Measurements from ENCODE around the gene HK3.
"Not testable (repeated sequence)": the region's sequence is repeated elsewhere in the genome, so short reads cannot be mapped to it uniquely, and the experiment has no call there.

HK3 gene

DNA sequence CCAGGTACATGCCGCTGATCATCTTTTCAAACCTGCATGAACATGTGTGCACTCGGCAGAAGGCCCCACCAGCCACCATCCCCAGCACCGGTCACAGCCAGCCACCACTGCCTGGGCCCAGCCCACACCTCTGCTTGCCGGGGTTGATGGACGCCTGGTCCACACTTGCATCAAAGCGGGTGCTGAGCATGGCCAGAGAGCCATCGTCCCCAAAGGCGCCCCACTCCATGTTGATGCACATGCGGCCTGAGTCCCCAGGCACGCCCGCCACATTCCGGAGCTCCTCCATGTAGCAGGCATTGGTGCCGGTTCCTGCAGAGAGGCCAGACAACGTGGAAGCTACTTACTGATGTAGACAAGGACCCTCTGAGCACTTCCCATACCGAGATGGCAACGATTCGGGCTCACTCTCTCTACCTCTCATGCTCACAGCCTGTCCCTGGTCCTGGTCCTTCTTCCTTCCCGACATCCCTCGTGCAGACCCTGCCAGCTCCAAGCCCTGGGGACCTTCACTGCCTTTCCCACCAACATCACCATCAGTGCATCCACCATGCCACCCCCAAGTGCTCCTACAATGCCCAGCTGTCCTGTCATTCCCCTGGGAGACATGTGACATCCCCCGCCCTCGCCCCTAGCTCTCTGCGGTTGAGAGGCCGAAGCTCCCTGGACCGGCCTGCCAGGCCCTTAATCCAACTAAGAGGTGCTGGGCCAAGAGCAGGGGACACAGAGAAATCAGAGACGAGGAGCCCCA lies 17.2 kb downstream of the HK3 start:
- no peak for DNase-seq

DNA sequence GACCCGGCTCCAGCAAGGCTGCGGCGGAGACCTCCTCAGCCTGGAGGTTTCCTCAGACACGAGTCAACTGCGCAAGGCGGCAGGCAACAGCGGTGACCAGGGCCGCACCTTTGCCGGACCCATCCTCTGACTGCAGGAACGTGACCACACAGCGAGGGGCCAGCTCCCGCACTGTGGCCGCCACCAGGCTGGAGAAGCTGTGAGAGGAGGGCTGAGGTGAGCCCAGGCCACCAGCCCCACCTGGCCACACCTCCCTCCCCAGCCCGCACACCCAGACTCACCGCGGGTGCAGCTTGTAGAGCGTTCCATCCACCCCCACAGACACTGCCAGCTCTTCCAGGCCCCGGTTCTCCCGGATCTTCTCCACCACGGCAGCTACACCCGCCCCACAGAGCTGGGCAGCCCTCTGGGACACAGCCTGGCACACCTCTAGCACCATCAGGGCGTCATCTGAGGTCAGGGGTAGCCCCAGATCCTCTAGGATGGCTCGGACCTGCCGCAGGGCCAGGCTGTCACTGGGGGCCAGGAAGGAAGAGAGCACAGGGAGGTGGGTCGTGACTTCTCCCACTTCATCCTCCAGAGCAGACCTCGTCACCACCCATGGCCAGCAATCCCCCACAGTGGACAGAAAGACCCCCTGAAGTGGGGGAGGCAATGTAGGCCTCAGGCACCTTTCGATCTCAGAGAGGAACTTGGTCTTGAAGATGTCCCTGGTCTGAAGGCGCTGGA lies 18.0 kb downstream of the HK3 start:
- no peak for DNase-seq

DNA sequence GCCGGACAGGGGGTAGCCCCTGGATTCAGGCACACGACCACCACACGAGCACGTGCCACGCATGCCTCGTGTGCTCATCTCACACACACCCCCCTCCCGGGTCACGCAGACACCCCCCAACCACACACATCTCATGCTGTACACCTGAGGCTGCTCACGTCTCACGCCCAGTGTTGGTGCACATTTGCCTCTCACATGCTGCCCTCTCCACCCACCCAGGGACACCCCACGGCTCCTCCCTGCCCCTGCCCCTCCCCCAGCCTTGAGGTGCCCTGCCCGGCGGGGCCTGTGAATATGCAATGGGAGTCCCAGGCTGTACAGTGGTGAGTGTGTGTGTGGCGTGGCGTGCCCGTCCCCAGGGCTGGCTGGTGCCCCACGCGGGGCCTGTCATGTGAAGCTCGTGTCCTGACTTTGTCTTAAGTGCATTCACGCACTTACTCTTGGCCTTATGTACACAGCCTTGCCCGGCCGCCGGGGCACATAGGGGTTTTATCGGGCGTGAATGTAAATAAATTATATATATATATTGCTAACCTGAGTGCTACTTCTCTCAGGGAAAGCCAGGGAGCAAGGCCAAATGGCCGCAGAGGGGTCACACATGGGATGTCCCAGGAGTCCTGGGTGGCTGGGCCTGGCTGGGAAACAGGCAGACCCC lies 18.7 kb downstream of the HK3 start:
- no peak for DNase-seq

DNA sequence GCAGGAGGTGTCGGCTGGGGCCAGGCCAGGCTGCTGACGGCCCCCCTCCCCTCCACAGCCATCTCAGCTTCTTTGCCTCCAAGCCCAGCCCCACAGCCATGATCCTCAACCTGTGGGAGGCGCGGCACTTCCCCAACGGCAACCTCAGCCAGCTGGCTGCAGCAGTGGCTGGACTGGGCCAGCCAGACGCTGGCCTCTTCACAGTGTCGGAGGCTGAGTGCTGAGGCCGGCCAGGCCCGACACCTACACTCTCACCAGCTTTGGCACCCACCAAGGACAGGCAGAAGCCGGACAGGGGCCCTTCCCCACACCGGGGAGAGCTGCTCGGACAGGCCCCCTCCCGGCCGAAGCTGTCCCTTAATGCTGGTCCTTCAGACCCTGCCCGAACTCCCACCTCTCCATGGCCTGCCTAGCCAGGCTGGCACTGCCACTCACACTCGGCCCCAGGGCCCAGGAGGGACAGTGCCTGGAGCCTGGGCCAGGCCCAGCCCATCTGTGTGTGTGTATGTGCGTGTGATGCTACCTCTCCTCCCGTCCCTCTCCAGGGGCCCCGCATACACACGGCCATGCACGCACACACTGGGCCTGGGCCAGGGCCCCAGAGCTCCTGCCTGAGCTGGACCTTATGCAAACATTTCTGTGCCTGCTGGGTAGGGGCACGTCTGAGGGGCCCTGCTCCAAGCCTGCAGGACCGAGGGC lies 19.3 kb downstream of the HK3 start:
- no peak for DNase-seq

DNA sequence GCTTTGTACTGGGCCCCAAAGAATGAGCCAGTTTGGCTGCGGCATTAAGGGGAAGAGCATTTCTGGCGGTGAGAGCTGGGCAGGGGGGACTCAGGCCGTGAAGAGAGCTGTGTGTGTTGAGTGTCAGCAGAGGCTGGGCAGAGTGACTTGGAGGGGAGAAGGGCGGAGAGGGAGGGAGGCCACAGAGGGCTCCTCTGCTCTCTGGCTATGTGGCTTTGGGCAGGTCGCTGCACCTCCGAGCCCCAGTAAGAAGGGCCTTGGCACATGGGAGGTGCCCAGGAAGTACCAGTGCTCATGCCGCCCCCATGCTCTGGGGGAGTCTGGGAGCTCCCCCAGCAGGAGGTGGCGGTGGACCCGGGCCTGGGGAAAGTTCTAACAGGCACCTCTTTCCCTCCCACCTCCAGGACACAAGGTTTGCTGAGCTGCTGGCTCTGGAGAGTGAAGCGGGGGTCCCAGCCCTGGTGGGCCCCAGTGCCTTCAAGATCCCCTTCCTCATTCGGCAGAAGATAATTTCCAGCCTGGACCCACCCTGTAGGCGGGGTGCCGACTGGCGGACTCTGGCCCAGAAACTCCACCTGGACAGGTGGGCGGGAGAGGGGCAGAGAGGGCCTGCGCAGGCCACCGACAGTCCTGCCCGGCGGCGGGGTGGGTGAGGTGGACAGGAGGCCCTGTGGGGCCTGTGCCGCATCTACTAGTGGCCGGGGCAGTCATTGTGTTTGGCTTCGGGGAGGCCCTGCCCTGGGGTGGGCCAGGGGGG lies 20.1 kb downstream of the HK3 start:
- DNase-seq: no peak

DNA sequence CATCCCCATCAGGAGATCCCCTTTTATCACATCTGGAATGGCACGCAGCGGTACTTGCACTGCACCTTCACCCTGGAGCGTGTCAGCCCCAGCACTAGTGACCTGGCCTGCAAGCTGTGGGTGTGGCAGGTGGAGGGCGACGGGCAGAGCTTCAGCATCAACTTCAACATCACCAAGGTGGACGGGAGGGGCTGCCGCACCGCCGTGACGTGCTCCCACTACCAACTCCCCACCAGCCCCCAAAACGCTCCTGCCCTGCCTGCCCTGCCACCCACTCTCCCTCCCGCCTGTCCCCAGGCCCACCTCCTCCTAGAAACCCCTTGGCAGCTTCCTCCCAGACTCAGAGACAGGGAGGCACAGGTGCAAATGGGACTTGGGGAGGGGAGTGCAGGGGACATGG lies 20.7 kb downstream of the HK3 start:
- DNase-seq: no peak

DNA sequence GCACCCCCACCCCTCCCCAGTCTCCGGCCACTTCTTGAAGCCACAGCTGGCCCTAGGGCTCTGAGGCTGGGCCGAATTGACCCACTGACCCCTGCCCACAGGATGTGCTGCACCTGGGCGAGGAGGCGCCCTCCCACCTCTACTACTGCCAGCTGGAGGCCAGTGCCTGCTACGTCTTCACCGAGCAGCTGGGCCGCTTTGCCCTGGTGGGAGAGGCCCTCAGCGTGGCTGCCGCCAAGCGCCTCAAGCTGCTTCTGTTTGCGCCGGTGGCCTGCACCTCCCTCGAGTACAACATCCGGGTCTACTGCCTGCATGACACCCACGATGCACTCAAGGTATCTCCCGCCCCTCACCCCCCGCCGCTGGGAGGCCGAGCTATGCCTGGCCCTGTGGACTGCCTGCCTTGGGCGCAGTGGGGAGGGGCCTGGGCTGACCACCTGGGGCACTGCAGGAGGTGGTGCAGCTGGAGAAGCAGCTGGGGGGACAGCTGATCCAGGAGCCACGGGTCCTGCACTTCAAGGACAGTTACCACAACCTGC lies 21.3 kb downstream of the HK3 start:
- no peak for DNase-seq

DNA sequence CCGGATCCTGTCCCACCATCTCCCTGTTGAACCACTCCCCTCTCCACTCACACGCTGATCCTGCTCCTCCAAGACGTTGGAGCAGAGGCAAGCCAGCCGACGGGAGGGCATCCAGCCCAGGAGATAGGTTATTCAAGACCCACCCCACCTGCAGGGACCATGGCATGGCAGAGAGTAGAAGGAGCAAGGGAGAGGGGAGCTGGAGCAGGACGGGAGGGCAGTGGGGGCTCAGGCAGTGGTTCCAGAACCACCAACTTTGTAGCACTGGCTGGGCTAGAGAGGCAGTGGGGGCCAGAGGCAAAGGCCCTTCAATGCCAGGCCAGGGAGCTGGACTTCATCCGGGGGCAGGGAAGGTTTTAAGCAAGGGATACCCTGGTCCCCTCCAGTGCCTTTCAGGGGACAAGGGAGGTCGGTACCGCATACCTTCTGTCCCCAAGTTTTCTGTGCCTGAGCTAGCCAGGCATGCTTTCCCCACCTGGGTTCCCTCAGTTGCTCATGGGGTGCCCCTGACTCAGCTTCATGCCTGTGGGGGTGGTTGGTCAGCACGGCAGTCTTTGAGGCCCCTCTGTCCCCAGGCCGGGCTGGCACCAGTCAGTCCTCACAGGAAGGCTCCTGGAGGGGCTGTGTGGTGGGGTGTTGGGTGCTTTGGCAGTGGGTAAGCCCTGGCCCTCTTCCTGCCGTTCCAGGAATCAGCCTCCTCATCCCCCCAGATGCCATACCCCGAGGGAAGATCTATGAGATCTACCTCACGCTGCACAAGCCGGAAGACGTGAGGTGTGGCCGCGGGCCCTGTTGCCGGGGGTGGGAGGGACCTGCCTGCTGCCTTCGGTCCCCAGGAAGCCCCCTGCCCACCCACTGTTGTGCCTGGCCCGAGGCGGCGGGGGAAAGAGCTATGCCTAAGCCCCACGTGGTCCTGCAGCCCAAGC lies 22.4 kb downstream of the HK3 start:
- DNase-seq: no peak

DNA sequence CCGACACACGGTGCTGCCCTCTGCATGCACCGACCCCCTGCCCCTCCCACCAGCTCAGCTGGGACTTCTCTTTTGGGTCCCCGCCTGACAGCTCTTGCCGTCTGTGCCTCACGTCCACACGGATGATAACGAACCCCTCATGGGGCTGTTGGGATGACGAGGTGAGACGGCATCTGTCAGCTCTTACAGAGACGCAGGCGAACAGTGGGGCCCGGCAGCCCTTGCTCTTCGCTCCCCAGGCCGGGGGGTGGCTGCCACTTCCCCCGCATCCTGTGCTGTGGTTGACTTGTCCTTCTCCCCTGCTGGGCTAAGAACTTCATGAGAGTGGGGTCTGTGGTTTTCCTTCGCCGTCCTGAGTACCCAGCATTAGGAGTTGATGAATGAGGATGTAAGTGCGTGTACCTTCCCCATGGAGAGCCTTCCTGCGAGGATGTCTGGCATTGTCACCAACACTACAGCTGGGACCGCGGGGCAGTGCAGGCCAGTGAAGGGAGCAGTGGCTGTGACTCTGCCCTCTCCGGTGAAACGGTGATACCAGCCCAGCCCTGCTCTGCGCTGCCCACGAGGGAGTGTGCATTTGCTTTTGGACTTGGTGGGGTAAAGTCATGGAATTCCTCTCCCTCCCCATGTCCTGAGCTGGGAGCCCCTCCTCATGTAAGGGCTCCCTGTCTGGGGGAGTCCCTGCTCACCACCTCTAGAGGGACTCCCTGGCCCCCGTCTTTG lies 23.2 kb downstream of the HK3 start:
- DNase-seq: no peak

DNA sequence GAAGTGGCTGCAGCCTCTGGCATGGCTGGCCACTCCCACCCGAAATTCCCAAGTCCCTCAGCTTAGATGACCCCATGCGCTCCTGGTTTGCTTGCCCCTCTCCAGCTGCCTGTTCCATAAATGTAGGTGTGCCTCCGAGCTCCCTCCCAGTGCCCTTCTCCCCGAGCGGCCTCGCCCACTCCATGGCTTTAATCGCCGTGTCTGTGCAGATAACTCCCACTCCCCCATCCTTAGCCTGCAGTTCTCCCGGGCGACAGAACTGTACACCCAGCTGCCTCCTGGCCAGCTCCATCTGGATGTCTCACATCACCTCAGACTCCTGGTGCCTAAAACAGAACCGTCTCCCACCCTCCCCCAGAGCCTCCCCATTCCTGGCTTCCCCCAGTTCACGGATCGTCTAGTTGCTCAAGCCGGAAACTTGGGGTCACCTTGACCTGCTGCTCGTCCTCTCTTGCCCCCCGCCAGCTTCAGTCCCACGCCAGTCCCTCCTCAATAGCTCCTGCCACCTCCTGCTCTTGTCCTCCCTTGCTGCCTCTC lies 24.1 kb downstream of the HK3 start:
- DNase-seq: no peak

DNA sequence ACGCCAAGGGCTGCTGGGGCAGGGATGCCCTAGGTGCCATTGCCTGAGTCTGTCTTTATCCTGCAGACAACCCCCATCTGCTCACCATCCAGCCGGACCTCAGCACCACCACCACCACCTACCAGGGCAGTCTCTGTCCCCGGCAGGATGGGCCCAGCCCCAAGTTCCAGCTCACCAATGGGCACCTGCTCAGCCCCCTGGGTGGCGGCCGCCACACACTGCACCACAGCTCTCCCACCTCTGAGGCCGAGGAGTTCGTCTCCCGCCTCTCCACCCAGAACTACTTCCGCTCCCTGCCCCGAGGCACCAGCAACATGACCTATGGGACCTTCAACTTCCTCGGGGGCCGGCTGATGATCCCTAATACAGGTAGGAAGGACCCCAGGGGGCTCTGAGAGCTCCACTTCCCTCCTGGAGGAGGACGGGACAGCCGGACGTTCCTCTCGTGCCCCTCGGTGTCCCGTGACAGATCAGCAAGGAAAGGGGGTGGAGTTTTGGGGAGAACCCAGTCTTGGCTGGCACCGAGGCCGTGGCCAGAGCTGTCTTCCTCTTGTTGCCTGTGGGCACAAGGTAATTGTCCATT lies 24.9 kb downstream of the HK3 start:
- DNase-seq: no peak

DNA sequence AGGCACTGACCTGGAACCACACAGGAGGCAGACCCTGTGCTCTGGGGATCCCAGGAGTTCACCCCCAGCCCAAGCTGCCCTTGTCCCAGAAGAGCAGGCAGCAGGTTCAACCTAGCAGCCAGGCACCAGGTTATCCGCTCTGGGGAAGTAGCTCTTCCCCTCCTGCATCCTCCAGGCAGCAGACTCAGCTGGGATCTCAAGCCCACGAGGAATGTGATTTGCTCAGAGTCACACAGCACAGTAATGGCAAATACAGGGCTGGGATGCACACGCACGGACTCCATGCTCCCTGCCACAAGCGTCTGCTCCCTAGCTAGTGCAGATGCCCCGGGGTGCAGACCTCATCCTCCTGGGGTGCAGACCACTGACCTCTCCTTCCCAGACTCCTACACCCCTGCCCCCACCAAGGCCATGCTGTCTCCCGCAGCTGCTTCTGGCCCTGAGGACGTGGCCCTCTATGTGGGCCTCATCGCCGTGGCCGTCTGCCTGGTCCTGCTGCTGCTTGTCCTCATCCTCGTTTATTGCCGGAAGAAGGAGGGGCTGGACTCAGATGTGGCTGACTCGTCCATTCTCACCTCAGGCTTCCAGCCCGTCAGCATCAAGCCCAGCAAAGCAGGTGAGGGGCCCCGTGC lies 25.5 kb downstream of the HK3 start:
- no peak for DNase-seq

DNA sequence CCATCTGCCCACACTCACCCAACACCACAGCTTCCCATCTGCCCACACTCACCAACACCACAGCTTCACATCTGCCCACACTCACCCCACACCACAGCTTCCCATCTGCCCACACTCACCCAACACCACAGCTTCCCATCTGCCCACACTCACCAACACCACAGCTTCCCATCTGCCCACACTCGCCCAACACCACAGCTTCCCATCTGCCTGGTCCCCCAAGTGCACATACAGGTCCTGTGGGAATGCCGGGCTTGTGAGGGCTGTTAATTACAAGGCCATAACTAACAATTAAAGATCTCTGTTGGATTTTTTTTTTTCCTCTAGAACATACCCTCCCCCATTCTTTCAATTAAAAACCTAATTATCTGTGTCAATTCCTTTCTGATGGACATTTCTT lies 26.1 kb downstream of the HK3 start:
- DNase-seq: not testable (repeated sequence)

DNA sequence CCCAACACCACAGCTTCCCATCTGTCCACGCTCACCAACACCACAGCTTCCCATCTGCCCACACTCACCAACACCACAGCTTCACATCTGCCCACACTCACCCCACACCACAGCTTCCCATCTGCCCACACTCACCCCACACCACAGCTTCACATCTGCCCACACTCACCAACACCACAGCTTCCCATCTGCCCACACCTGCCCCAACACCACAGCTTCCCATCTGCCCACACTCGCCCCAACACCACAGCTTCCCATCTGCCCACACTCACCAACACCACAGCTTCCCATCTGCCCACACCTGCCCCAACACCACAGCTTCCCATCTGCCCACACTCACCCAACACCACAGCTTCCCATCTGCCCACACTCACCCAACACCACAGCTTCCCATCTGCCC lies 26.6 kb downstream of the HK3 start:
- not testable (repeated sequence) for DNase-seq

DNA sequence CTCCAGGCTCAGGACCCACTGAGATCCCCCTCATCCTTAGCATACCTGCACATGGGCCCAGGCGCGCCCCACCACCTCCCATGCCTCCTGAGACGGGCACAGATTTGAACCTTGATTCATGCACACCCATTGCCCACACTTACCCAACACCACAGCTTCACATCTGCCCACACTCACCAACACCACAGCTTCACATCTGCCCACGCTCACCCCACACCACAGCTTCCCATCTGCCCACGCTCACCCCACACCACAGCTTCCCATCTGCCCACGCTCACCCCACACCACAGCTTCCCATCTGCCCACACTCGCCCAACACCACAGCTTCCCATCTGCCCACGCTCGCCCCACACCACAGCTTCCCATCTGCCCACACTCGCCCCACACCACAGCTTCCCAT lies 28.5 kb downstream of the HK3 start:
- DNase-seq: not testable (repeated sequence)

DNA sequence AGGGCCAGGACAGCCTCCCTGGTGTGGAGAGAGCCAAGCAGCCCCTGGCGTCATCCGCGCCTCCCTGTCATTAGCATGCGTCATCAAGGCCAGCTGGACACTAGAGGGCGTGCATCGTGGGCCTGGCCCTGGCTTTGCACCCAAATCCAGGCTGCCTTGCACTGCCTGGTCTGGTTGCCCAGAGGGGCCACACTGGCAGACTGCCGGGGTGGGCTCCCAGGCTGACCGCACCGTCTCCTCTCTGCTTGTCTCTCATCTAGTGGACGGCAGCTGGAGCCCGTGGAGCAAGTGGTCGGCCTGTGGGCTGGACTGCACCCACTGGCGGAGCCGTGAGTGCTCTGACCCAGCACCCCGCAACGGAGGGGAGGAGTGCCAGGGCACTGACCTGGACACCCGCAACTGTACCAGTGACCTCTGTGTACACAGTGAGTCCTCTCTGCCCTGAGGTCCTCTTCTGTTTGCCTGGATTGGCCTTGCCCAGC lies 29.0 kb downstream of the HK3 start:
- DNase-seq: no peak

DNA sequence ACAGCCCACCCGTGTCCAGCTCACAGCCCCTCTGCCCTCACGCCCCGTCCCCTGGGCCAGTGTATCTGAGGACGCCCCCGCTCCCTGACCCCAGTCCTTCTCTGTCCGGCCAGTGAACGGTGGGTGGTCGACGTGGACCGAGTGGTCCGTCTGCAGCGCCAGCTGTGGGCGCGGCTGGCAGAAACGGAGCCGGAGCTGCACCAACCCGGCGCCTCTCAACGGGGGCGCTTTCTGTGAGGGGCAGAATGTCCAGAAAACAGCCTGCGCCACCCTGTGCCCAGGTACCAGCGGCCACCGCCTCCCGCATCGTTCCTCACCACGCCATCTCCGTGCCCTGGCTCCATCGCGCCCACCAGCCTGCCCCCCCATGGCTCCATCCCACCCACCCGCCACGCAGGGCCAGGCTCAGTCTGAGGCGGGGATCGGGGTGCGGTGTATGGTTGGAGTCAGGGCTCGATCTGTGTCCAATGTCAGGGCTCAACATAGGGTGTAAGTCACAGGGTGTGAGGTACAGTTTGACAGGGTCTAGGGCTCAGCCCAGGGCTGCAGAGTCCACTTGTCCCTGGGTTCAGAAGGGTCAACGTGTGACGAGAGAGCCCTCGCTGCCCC lies 29.5 kb downstream of the HK3 start:
- no peak for DNase-seq

DNA sequence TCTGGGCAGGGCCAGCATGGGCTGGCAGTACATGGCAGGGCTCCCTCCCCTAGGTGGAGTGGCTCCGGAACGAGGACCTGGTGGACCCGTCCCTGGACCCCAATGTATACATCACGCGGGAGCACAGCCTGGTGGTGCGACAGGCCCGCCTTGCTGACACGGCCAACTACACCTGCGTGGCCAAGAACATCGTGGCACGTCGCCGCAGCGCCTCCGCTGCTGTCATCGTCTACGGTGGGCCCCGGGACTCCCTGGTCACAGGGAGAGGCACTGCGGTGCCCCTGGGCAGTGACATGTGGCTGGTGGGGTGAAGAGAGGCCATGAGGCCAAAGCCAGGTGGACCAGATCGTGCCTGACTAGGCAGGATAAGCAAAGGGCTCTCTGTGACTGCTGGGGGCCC lies 30.4 kb downstream of the HK3 start:
- no peak for DNase-seq

DNA sequence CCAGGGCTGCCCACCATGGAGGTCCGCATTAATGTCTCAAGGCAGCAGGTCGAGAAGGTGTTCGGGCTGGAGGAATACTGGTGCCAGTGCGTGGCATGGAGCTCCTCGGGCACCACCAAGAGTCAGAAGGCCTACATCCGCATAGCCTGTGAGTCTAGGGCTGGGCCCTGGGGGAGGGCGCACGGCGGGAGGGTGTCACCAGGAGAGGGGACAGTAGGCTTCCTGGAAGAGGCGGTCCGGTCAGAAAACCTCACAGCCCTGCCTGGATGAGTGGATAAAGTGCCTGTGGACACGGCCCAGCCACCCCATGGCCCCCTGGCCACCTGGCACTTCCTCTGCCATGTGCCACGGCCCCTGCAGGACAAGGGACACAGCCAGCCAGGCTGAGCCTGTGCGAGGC lies 31.0 kb downstream of the HK3 start:
- DNase-seq: no peak
